Measurements from ENCODE around the gene TSHZ1.

GRCh38 chr18:75202696-75203365 lies 7.8 kb upstream of the TSHZ1 start:
- no peak for TF ChIP-seq EP300 (IDR thresholded peaks at IDR 0.05; ENCODE audit: borderline replicate concordance)
- no peak for TF ChIP-seq CREB1 (IDR thresholded peaks at IDR 0.05; ENCODE audit: low read depth)
- no peak for TF ChIP-seq EGR1 (IDR thresholded peaks at IDR 0.05)
- no peak for TF ChIP-seq YY1 (IDR thresholded peaks at IDR 0.05; ENCODE audit: low read depth)
- TF ChIP-seq RAD21 (IDR thresholded peaks at IDR 0.05; ENCODE audit: low read depth): no peak
- TF ChIP-seq TCF12 (IDR thresholded peaks at IDR 0.05; ENCODE audit: low read depth): no peak
- no peak for TF ChIP-seq TEAD4 (IDR thresholded peaks at IDR 0.05)
- TF ChIP-seq TAF1 (IDR thresholded peaks at IDR 0.05; ENCODE audit: low read depth): no peak
